ENCODE results near the gene BLM.
"Not testable (repeated sequence)": the region's sequence is repeated elsewhere in the genome, so short reads cannot be mapped to it uniquely, and the experiment has no call there.

Gene BLM

DNA sequence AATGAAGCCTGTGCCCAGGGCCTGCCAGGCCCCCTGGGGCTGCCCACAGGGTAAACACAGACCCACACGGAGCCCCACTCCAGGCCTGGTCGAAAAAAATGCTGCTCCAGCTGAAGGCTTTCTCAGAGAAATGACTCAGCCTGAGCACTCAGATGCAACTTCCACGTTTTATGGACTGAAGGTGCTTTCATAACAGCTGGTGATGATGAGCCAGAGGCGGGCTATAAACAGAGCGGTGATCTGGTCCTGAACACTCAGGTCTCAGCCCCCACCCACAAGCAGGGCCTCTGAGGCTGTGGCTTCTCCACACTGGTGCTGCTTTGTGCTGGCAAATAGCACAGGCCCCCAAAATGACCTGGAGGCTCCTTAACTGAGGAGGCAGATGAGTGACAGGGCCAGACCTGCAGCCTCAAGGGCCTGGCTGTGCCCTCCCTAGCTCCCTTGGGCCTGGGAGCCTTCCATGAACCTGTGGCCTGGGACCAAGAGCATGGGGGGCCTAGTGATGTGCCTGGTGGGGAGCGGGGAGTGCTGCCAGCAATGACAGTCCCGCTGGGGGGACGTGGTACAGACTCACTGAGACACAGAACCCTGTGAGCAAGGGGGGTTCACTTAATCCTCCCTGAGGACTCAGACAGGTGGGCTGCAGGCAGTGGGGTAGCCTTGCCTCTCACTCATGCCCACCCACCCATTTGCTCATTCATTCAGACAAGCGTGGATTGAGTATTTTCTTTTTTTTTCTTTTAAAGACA lies 128.2 kb downstream of the BLM start:
- POLR2A ChIA-PET, result interaction anchor here (0.9 kb wide), 1 partner anchor 9 kb away, joined by 3 read pairs; no protein-coding TSS in a partner anchor
- peak; percentile 53 for DNase-seq (ENCODE audit: low read depth, low spot score)

DNA sequence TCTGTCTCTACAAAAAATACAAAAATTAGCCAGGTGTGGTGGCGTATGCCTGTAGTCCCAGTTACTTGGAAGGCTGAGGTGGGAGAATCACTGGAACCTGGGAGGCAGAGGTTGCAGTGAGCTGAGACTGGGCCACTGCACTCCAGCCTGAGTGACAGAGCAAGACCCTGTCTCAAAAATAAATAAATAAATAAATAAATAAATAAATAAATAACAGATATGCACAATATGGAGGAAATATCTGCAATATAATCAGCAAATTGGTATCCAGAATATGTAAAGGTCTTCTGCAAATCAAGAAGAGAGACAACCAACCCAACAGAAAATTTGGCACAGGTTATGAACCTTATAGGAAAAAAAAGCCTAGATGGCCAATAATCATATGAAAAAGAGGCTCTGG lies 132.3 kb downstream of the BLM start:
- POLR2A ChIA-PET; DNase-seq (ENCODE audit: low read depth, low spot score); H3K4me3 ChIP-seq (ENCODE audit: low read depth, low read length): not testable (repeated sequence)
- CTCF ChIA-PET, result interaction anchor here (1.3 kb wide), 1 partner anchor 36 kb away, joined by 5 read pairs; no protein-coding TSS in a partner anchor

More for the DNA sequence above, 128.2 kb downstream of the BLM start:
- TF ChIP-seq, protein P1, sequence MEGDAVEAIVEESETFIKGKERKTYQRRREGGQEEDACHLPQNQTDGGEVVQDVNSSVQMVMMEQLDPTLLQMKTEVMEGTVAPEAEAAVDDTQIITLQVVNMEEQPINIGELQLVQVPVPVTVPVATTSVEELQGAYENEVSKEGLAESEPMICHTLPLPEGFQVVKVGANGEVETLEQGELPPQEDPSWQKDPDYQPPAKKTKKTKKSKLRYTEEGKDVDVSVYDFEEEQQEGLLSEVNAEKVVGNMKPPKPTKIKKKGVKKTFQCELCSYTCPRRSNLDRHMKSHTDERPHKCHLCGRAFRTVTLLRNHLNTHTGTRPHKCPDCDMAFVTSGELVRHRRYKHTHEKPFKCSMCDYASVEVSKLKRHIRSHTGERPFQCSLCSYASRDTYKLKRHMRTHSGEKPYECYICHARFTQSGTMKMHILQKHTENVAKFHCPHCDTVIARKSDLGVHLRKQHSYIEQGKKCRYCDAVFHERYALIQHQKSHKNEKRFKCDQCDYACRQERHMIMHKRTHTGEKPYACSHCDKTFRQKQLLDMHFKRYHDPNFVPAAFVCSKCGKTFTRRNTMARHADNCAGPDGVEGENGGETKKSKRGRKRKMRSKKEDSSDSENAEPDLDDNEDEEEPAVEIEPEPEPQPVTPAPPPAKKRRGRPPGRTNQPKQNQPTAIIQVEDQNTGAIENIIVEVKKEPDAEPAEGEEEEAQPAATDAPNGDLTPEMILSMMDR (IDR thresholded peaks at IDR 0.05; ENCODE audit: insufficient read depth, low read length, missing control alignments), result no peak
- H3K4me3 ChIP-seq (ENCODE audit: low read depth, low read length), result no peak overlapping the region
- CTCF ChIA-PET, result interaction anchor here (0.6 kb wide), 1 partner anchor 125 kb away, joined by 3 read pairs; no protein-coding TSS in a partner anchor

DNA sequence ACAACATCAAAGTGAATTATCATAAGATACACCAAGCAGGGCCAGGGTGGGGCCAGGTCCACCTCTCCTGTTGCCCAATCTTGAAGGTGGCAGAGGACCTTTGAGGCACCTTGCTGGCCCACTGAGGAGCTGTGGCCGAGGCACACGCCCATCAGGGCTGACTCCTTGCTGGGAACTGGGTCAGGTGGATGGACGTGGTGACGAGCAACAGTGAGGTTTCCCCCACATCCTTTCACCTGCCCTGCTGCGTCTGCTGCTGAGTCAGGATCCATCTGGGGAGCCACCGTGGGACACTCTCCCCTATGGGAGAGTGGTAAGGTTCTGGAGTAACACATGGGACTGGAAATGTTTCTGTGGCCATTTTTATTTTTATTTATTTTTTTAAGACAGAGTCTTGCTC lies 134.0 kb downstream of the BLM start:
- H3K4me3 ChIP-seq (ENCODE audit: low read depth, low read length), result no peak overlapping the region
- TF ChIP-seq, protein P1 (IDR thresholded peaks at IDR 0.05; ENCODE audit: insufficient read depth, low read length, missing control alignments), result no peak
- ChIA-PET CTCF (interaction anchor here (1.8 kb wide), 1 partner anchor 203 kb away, joined by 5 read pairs; no protein-coding TSS in a partner anchor), POLR2A (interaction anchor here (0.5 kb wide), 1 partner anchor 24 kb away, joined by 3 read pairs; no protein-coding TSS in a partner anchor)
- no peak for DNase-seq (ENCODE audit: low read depth, low spot score)

DNA sequence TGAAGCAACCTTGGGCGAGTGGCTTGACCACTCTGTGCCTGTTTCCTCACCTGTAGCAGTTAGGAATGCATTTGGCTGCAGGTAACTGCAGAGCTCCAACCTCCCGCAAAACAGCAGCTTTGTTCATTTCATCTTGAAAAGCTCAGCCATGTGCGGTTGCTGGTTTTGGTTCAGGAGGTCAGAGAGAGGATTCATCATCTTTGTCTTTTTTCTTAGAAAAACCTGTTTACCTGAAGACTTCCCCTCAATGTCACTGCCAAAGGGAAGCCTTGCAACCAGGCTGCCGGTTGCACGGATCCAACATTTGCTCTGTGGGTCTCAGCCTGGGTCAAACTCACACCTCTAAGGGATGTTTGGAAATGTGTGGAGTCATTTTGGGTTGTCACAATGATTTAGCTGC lies 134.8 kb downstream of the BLM start:
- H3K4me3 ChIP-seq (ENCODE audit: low read depth, low read length), result no peak overlapping the region
- ChIA-PET CTCF (interaction anchor here (1.4 to 1.8 kb wide), 2 partner anchors 33 to 204 kb away, joined by 4 to 5 read pairs; no protein-coding TSS in a partner anchor), POLR2A (no interaction called here)
- TF ChIP-seq, protein P1 (IDR thresholded peaks at IDR 0.05; ENCODE audit: insufficient read depth, low read length, missing control alignments), result no peak
- no peak for DNase-seq (ENCODE audit: low read depth, low spot score)

DNA sequence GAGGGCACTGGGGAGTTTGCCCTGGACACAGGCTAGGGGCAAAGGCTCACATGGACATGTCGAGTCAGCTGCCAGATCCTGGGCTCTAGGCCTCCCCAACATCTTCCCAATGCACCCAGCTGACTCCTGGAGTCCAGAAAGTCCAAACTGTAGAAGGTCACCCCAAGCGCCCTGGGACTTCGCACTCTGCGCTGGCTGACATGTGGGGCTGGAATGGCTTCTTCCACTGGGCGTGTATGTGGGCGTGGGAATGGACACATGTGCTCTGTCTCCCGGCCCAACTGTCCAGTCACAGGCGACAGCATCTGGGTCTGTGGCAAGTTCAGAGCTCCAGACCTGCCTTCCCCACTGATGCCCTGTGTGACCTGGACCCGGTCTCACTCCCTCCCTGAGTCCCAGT lies 138.0 kb downstream of the BLM start:
- no peak overlapping the region for H3K4me3 ChIP-seq (ENCODE audit: low read depth, low read length)
- POLR2A ChIA-PET, result no interaction called here
- CTCF ChIA-PET, result no interaction called here
- TF ChIP-seq, protein P1 (IDR thresholded peaks at IDR 0.05; ENCODE audit: insufficient read depth, low read length, missing control alignments), result no peak
- no peak for DNase-seq (ENCODE audit: low read depth, low spot score)

DNA sequence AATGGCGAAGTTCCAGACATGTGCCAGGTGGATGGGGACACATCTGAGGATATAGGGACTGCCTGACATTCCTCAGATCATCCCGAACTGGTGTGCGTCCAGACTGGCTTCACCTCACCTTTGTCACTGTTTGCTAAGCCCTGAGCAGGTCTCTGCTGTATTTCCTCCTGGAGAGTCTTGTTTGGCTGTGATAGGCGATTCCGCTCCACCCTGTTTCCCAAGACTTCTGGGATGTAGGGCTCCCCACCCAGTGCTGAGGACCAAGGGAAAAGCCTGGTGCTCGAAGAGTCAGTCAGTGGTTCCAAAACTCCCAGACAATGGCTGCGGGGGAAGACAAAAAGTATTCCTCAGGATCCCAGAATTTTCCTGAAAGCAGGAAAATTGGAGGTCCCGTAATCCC lies 140.2 kb downstream of the BLM start:
- ChIA-PET CTCF (no interaction called here), POLR2A (no interaction called here)
- DNase-seq (ENCODE audit: low read depth, low spot score), result no peak
- no peak overlapping the region for H3K4me3 ChIP-seq (ENCODE audit: low read depth, low read length)
- TF ChIP-seq, protein P1 (IDR thresholded peaks at IDR 0.05; ENCODE audit: insufficient read depth, low read length, missing control alignments), result no peak
